Mucosa of descending colon (tissue), 3 donors: ENCODE data around the gene TTC34. TPM values are rescaled to one million over a fixed set of nuclear protein-coding genes. Genes with fewer than 3 reads are reported as not detected.

Experiments
- ATAC-seq: fragments of 200-7000 bp; cut with Tn5 transposase; one replicate; pipeline ENCODE4 v1.9.1; 2020; ENCODE audit warnings: mild to moderate bottlenecking, moderate library complexity
- DNase-seq, 3 donors: peaks; one replicate each; pipeline ENCODE4 v3.0.0-alpha.2; 2020
- H3K36me3 ChIP-seq: fragments of 200-600 bp; one replicate; pipeline ENCODE4 v1.8.0; 2021; ENCODE audit warnings: low read depth, mild to moderate bottlenecking
- H3K4me1 ChIP-seq: fragments of 200-600 bp; one replicate; pipeline ENCODE4 v1.8.0; 2021; ENCODE audit warnings: low read depth, mild to moderate bottlenecking
- H3K4me3 ChIP-seq: fragments of 200-600 bp; one replicate; pipeline ENCODE4 v1.8.0; 2021; ENCODE audit warnings: mild to moderate bottlenecking
- H3K9me3 ChIP-seq: fragments of 200-600 bp; one replicate; pipeline ENCODE4 v1.8.0; 2021; ENCODE audit warnings: mild to moderate bottlenecking
- CTCF ChIP-seq: fragments of 200-600 bp; IDR thresholded peaks from one replicate; pipeline ENCODE4 v1.8.0; 2022; ENCODE audit warnings: antibody characterized with exemption, mild to moderate bottlenecking
- intact Hi-C, 2 donors: fragments of 100-400 bp; cut with DNase I in 1 of 2; cut with micrococcal nuclease in 1 of 2; formaldehyde crosslinking; loops; one replicate each; pipeline versions ENCODE4 v1.11.0 to v1.11.1; 2022; cut with DNase I, micrococcal nuclease
- total RNA-seq, 3 donors: library from RNA; stranded (reverse); fragmentation: NEBNext Ultra II Directional in 2 of 3; extraction: Animal tissue kit (Norgen Biotek cat#: 25700) in 2 of 3; gene quantifications; one replicate each; pipeline versions ENCODE4 v1.2.1 to v1.2.4, GENCODE V29; 2021 to 2023
- donor health status: DM: no; HTN: no; CAD: no; lungs with moderate emphysema.
- donor health status: DM: no; HTN: no; CAD: no.
- donor health status: DM: no; HTN: yes; CAD: no.

The TTC34 gene
- total RNA-seq, 3 donors from 2014 or later, result 0.43 to 1.1 (median 0.61) TPM

GRCh38 chr1:2609319-2610035 lies 192.0 kb downstream of the TTC34 start:
- no peak for TF ChIP-seq CTCF
- Histone ChIP-seq H3K9me3 (peaks cover 6% of the 10 kb centered on the region), H3K4me3 (no peak overlapping the region), H3K36me3 (no peaks in the 10 kb centered on the region), H3K4me1 (no peaks in the 10 kb centered on the region)
- intact Hi-C loops, result no loop called here
- peak in 1 of 3 donors; percentile 51 for DNase-seq
- no peak for ATAC-seq

- no peak for ATAC-seq
- DNase-seq, result no peak
- Histone ChIP-seq H3K9me3 (no peaks in the 10 kb centered on the region), H3K4me1 (no peaks in the 10 kb centered on the region), H3K36me3 (no peaks in the 10 kb centered on the region), H3K4me3 (no peak overlapping the region)
- TF ChIP-seq CTCF, result no peak
- intact Hi-C loops, result no loop called here
Measured at GRCh38 chr1:2607641-2608091, 193.8 kb downstream of the TTC34 start.

- no peak for DNase-seq
- no peaks in the 10 kb centered on the region for H3K36me3 ChIP-seq
- ATAC-seq, result no peak
- no peak for TF ChIP-seq CTCF
- H3K4me1 ChIP-seq, result no peaks in the 10 kb centered on the region
- H3K4me3 ChIP-seq, result no peak overlapping the region
- H3K9me3 ChIP-seq, result no peaks in the 10 kb centered on the region
- intact Hi-C loops, result no loop called here
Measured at GRCh38 chr1:2606881-2607621, 194.4 kb downstream of the TTC34 start.

DNA sequence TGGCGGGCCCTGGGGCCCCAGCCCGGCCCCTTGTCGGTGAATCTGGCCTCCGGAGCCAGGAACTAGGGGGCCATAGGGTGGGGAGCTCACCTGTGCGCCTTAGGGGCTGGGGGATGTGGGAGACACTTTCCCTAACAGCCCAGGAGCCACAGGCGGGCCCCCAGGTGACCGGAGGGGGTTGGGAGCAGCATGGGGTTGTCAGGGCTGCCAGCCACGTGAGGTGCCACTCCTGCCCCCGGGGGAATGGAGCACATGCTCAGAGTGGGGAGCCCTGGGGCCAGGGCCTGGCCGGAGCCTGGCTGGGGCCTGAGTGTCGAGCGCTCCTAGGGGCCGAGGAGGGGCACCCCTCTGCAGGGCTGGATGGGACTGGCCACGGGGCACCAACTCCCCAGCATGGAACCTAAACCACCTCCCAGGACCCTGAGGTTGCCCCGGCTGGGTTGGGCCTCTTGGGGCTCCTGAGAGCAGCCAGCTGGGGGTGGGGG lies 195.1 kb downstream of the TTC34 start:
- Histone ChIP-seq H3K4me1 (no peaks in the 10 kb centered on the region), H3K36me3 (no peaks in the 10 kb centered on the region), H3K4me3 (no peak overlapping the region), H3K9me3 (no peaks in the 10 kb centered on the region)
- DNase-seq (no peak), ATAC-seq (no peak)
- intact Hi-C loops, result no loop called here
- no peak for TF ChIP-seq CTCF

DNA sequence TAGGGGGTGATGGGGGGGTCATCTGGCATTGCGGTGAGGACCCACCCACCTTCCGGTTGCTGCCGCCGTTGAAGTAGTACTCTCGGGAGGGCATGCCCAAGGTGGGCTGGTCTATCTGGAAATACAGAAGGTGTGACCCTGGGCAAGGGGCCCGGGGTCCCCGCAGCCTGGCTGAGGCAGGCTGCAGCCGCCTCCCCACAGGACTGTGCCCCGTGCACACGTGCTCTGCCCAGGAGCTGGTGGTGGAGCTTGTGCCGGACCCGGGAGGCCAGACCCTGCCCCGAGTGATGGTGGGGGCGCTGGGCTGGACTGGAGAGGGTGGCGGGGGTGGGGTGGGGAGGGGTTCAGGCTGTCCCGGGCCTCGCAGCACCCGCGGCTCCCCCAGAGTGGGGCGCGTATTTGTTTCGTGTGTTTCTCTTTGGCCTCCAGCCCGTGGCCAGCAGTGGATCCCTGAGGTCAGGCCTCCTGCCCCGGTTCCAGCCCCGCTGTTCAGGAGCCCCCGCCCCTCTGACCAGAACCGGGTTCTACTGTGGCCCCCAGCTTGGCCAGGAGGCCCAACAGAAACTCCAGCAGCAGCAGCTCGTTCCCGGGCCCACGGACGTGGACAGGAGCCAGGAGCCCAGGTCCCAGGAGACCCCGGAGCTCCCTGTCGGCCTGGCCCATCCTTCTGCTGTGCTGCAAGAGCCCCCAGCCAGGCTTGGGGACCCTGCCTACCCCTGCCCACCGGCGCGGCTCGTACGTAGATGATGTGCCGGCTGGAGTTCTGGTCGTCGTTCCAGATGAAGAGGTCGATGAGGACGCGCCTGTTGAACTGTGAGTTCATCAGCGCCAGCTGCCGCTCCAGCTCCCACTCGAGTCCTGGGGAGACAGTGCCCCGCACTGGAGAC lies 195.7 kb downstream of the TTC34 start:
- intact Hi-C loops, result no loop called here
- no peak overlapping the region for H3K4me3 ChIP-seq
- no peaks in the 10 kb centered on the region for H3K36me3 ChIP-seq
- no peaks in the 10 kb centered on the region for H3K4me1 ChIP-seq
- ATAC-seq, result no peak
- no peak for TF ChIP-seq CTCF
- no peak for DNase-seq
- H3K9me3 ChIP-seq, result no peaks in the 10 kb centered on the region
